Tibial artery (tissue), 4 donors: ENCODE data around the gene PKP4.

Experiments
- DNase-seq, 2 donors: peaks; one replicate each; pipeline ENCODE4 v3.0.0-alpha.2; 2019
- H3K27ac ChIP-seq, 2 donors: fragments of 200-600 bp; sonication (generic) in 1 of 2; 1 replicate in 1 of 2; 2 replicates in 1 of 2; pipeline ENCODE4 v1.5.1; 2018 to 2019; ENCODE audit warnings: mild to moderate bottlenecking in 1 of 2
- H3K27me3 ChIP-seq, 2 donors: fragments of 200-600 bp; sonication (generic) in 1 of 2; one replicate each; pipeline versions ENCODE4 v1.5.1 to v1.6.0; 2016 to 2019
- H3K36me3 ChIP-seq, 3 donors: fragments of 200-600 bp; sonication (generic) in 2 of 3; one replicate each; pipeline ENCODE4 v1.5.1; 2016 to 2019; ENCODE audit warnings: mild to moderate bottlenecking in 2 of 3
- H3K4me1 ChIP-seq, 4 donors: fragments of 200-600 bp; sonication (generic) in 2 of 4; 1 replicate in 3 of 4; 2 replicates in 1 of 4; pipeline ENCODE4 v1.5.1; 2016 to 2019
- H3K4me3 ChIP-seq, 2 donors: fragments of 200-600 bp; sonication (generic) in 1 of 2; 1 replicate in 1 of 2; 2 replicates in 1 of 2; pipeline ENCODE4 v1.5.1; 2018 to 2019; ENCODE audit warnings: mild to moderate bottlenecking in 2 of 2
- H3K9me3 ChIP-seq, 3 donors: fragments of 200-600 bp; sonication (generic) in 1 of 3; one replicate each; pipeline ENCODE4 v1.5.1; 2016 to 2019
- CTCF ChIP-seq, 2 experiments: fragments of 200-600 bp in 1 of 2; fragments of 450-650 bp in 1 of 2; IDR thresholded peaks; one replicate each; pipeline ENCODE4 v1.5.1; 2017 to 2019; ENCODE audit warnings: antibody characterized with exemption in 2 of 2, mild to moderate bottlenecking in 1 of 2, moderate library complexity in 1 of 2
- intact Hi-C: fragments of 100-400 bp; cut with DNase I; formaldehyde crosslinking; loops from one replicate; pipeline ENCODE4 v1.15.0; 2023; ENCODE audit warnings: low total_unique reads

The PKP4 gene

GRCh38 chr2:158539176-158540005 is 82.6 kb downstream of the PKP4 start:
- no peak for TF ChIP-seq CTCF (IDR thresholded peaks at IDR 0.05)
- H3K9me3 ChIP-seq = no peaks in the 10 kb centered on the region
- H3K27me3 ChIP-seq = no peaks in the 10 kb centered on the region
- H3K4me3 ChIP-seq = no peak overlapping the region
- H3K36me3 ChIP-seq = no peaks in the 10 kb centered on the region
- no peak for DNase-seq
- intact Hi-C loops = no loop called here
- H3K27ac ChIP-seq = no peak overlapping the region
- H3K4me1 ChIP-seq = peaks cover 0 to 15% (median 4%) of the 10 kb centered on the region in 4 donors

GRCh38 chr2:158542577-158542976 is 85.8 kb downstream of the PKP4 start:
- Histone ChIP-seq H3K4me3 (no peak overlapping the region), H3K27me3 (no peaks in the 10 kb centered on the region), H3K27ac (no peak overlapping the region), H3K4me1 (peaks cover 0 to 15% (median 4%) of the 10 kb centered on the region in 4 donors), H3K36me3 (no peaks in the 10 kb centered on the region), H3K9me3 (no peaks in the 10 kb centered on the region)
- DNase-seq = no peak
- intact Hi-C loops = no loop called here
- no peak for TF ChIP-seq CTCF (IDR thresholded peaks at IDR 0.05)

GRCh38 chr2:158543957-158544356 is 87.2 kb downstream of the PKP4 start:
- intact Hi-C loops = no loop called here
- Histone ChIP-seq H3K27me3 (no peaks in the 10 kb centered on the region), H3K27ac (no peak overlapping the region), H3K4me3 (no peak overlapping the region), H3K36me3 (peaks cover 0 to 7% (median 7%) of the 10 kb centered on the region in 3 donors), H3K4me1 (peaks cover 0 to 10% (median 2%) of the 10 kb centered on the region in 4 donors), H3K9me3 (no peaks in the 10 kb centered on the region)
- no peak for DNase-seq
- no peak for TF ChIP-seq CTCF (IDR thresholded peaks at IDR 0.05)

GRCh38 chr2:158544998-158545397 is 88.2 kb downstream of the PKP4 start:
- Histone ChIP-seq H3K27ac (no peak overlapping the region), H3K9me3 (no peaks in the 10 kb centered on the region), H3K4me3 (no peak overlapping the region), H3K4me1 (no peaks in the 10 kb centered on the region), H3K27me3 (no peaks in the 10 kb centered on the region), H3K36me3 (peaks cover 0 to 10% (median 8%) of the 10 kb centered on the region in 3 donors)
- intact Hi-C loops = no loop called here
- no peak for TF ChIP-seq CTCF (IDR thresholded peaks at IDR 0.05)
- no peak for DNase-seq

GRCh38 chr2:158546412-158547144 is 89.8 kb downstream of the PKP4 start:
- Histone ChIP-seq H3K27me3 (no peaks in the 10 kb centered on the region), H3K27ac (no peak overlapping the region), H3K36me3 (peaks cover 0 to 10% (median 8%) of the 10 kb centered on the region in 3 donors), H3K4me3 (no peak overlapping the region), H3K4me1 (no peaks in the 10 kb centered on the region), H3K9me3 (no peaks in the 10 kb centered on the region)
- intact Hi-C loops = no loop called here
- no peak for DNase-seq
- TF ChIP-seq CTCF (IDR thresholded peaks at IDR 0.05) = no peak
